Brain microvascular endothelial cell (primary cell): ENCODE data around the gene NUDT21.

Experiments
- DNase-seq: peaks from one replicate; pipeline ENCODE4 v3.0.0-alpha.2; 2020
- H3K27ac ChIP-seq: fragments of 250-450 bp; sonication (Bioruptor Pico); 2 replicates; pipeline ENCODE4 v1.5.1; 2020; ENCODE audit warnings: mild to moderate bottlenecking, moderate library complexity
- H3K27me3 ChIP-seq: fragments of 250-450 bp; sonication (Bioruptor Pico); replicated peaks from 2 replicates; pipeline ENCODE4 v1.5.1; 2020; ENCODE audit warnings: mild to moderate bottlenecking
- H3K36me3 ChIP-seq: fragments of 250-450 bp; sonication (Bioruptor Pico); replicated peaks from 2 replicates; pipeline ENCODE4 v1.5.1; 2020; ENCODE audit warnings: mild to moderate bottlenecking
- H3K4me3 ChIP-seq: 2 replicates; pipeline ENCODE4 v1.5.1; 2011; ENCODE audit warnings: low read depth, mild to moderate bottlenecking, control low read depth, low read length, moderate library complexity
- in situ Hi-C: cut with HindIII; loops from 2 replicates; pipeline ENCODE4 v1.10.0; 2017; ENCODE audit warnings: low sequenced_read_pairs, low pct_ligation_motif_present
- TF ChIP-seq, protein P1 (sequence below): IDR thresholded peaks from 2 replicates; pipeline ENCODE4 v1.5.1; 2011; ENCODE audit warnings: low read depth, mild to moderate bottlenecking, moderate library complexity, low read length, control low read depth, inconsistent platforms; ENCODE audit errors: missing control alignments

Gene NUDT21

DNA sequence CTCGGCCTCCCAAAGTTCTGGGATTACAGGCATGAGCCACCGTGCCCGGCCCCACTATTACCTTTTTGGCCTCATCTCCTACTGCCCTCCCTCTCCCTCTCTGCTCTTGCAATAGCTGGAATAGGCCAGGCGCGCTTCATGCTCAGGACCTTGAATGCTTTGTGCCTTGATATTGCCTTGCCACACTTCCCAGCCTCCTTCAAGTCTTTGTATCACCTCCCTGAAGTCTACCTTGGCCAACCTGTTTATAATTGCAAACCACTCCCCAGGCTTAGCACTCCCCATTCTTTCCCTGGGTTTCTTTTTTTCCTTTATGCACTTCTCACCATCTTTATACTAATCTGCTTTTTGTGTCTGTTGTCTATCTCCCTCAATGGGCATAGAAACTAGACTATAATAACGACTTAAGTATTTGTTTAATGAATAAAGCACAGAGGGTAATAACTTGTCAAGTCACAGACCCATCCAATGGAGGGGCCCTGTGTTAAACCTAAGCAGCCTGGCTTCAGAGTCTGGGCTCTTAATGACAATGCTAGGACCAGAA lies 6.9 kb upstream of the NUDT21 start:
- no peaks in the 10 kb centered on the region for H3K27me3 ChIP-seq
- H3K4me3 ChIP-seq = no peak overlapping the region
- H3K27ac ChIP-seq = no peak overlapping the region
- peaks cover 62% of the 10 kb centered on the region for H3K36me3 ChIP-seq
- in situ Hi-C loops = no loop called here
- TF ChIP-seq, protein P1, sequence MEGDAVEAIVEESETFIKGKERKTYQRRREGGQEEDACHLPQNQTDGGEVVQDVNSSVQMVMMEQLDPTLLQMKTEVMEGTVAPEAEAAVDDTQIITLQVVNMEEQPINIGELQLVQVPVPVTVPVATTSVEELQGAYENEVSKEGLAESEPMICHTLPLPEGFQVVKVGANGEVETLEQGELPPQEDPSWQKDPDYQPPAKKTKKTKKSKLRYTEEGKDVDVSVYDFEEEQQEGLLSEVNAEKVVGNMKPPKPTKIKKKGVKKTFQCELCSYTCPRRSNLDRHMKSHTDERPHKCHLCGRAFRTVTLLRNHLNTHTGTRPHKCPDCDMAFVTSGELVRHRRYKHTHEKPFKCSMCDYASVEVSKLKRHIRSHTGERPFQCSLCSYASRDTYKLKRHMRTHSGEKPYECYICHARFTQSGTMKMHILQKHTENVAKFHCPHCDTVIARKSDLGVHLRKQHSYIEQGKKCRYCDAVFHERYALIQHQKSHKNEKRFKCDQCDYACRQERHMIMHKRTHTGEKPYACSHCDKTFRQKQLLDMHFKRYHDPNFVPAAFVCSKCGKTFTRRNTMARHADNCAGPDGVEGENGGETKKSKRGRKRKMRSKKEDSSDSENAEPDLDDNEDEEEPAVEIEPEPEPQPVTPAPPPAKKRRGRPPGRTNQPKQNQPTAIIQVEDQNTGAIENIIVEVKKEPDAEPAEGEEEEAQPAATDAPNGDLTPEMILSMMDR = no peak
- no peak for DNase-seq

DNA sequence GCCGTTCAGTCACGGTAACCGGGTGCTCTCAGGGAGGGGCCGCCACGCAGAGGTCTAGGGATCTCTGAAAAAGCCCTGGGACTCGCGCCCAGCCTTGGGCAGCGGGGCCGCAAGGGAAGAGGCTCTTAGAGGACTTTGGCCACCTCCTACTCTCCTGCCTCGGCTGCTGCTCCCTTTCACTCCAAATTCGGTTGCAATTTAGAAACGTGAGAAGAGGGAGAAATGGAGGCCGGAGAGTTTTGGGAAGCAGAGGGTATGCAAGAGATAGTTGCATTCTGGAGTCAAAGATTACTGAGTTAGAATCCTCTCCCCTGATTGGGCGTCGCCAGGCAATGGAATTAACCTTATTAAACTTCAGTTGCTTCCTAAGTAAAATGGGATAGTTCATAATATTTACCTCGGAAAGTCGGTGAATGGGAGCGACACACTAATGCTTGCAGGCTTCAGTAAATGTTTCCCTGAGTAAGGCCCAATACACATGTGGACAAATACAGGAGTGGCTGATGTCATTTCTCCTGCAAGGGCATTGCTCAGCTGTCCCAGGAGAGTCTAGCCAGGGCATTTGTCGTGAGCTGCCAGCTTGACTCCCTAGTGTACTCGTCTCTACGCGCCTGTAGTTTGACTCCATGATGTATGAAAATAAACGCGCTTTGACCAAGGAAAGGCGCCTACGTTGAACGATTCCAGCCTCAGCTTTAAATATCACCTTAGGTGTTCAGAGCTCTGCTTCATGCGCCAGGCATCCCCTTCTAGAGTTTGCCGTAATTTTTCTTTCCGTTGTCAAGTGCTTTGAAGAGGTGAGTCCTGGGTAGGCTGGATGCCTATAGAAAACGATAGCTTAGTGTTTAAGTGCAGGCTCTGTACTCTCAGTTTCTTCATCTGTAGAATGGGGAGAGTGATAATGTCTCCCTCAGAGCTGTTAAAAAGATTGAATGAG lies 889 bp upstream of the NUDT21 start:
- H3K27me3 ChIP-seq = no peaks in the 10 kb centered on the region
- peak overlapping the region; percentile 89 for H3K4me3 ChIP-seq
- in situ Hi-C loops = no loop called here
- TF ChIP-seq, protein P1 = no peak
- H3K36me3 ChIP-seq = peaks cover 25% of the 10 kb centered on the region
- H3K27ac ChIP-seq = peak overlapping the region; percentile 77
- DNase-seq = peak; percentile 32

DNA sequence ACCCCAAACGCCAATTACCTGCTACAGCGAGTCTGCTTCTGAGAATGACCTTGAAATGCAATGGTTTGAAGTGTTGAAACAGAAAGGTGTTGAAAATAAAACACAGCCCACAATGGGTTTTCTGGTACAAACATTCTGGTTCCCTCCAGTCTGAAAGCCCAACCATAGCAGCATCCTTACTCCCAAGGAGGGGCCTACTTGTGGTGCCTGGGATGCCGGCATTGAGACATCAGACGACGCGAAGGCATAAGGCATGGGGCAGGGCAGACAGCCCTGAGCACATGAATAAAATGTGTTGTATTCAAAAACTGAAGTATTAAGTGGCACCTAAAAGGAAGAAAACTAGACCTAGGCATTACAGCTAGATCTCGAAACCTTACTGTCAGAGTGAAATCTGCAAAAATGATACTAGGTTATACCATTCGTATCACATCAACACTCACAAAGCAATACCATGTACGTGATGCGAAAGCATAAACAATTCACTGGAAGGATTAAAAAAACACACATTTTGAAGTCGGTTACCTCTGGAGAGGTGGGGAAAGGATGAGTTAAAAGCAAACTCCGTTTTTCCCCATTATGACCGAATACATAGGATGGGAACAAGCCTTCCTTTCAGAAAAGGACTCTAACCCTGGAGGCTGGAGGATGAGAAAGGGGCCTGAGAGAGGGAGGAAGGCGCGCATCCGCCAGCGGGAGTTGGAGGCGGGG lies 702 bp downstream of the NUDT21 start:
- DNase-seq = no peak
- Histone ChIP-seq H3K27ac (peak overlapping the region; percentile 42), H3K36me3 (peaks cover 16% of the 10 kb centered on the region), H3K4me3 (peak overlapping the region; percentile 89), H3K27me3 (no peaks in the 10 kb centered on the region)
- TF ChIP-seq, protein P1 = no peak
- in situ Hi-C loops = no loop called here

DNA sequence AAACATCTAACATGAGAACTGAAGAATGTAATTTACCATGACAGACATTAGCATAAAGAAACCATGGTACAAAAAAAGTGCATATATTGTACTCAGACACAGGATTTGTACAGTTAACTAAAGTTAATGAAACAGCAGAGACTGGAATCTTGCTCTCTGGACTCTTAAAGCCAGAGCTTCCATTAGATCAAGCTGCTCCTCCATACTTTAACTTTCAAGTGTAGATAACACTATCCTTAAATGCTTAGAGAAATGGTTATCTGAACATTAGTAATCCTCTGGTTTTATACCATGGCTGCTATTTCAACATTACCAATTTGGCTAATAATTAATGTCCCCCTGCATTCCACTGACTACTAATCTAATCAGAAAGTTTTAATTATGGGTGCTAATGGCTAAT lies 3.1 kb downstream of the NUDT21 start:
- H3K27ac ChIP-seq = no peak overlapping the region
- in situ Hi-C loops = no loop called here
- no peak overlapping the region for H3K4me3 ChIP-seq
- TF ChIP-seq, protein P1 = no peak
- H3K36me3 ChIP-seq = peaks cover 13% of the 10 kb centered on the region
- H3K27me3 ChIP-seq = no peaks in the 10 kb centered on the region
- DNase-seq = no peak

DNA sequence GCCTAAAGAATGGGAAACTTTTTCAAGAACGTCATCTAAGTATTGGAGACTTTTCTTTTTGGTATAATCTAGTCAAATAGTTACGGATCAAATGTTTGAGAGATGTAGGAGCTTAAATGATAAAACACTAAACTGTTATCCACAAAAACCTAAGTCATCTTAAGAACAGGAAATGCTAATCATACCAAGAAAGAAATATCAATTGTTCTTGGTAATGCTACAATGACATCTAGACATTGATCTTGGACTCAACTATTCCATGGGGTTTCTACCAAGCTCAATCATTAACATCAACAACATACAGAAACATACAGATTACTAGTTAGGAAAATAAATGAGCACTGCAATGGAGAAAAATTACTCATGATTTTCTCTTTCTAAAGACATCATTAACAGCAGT lies 3.8 kb downstream of the NUDT21 start:
- no peak overlapping the region for H3K27ac ChIP-seq
- peaks cover 15% of the 10 kb centered on the region for H3K36me3 ChIP-seq
- in situ Hi-C loops = no loop called here
- H3K4me3 ChIP-seq = no peak overlapping the region
- no peaks in the 10 kb centered on the region for H3K27me3 ChIP-seq
- no peak for DNase-seq
- TF ChIP-seq, protein P1 = no peak
